NCI-H345 treated with DMSO at 0.1 percent for 48 hours (cell line): ENCODE measurements around the gene MXRA7.
"Not testable (repeated sequence)": the region's sequence is repeated elsewhere in the genome, so short reads cannot be mapped to it uniquely, and the experiment has no call there.

Experiments used
- DNase-seq: peaks from one replicate; lab custom pipeline; 2025; ENCODE audit not compliant: unreplicated experiment; lab: John Stamatoyannopoulos, UW

Gene MXRA7

DNA sequence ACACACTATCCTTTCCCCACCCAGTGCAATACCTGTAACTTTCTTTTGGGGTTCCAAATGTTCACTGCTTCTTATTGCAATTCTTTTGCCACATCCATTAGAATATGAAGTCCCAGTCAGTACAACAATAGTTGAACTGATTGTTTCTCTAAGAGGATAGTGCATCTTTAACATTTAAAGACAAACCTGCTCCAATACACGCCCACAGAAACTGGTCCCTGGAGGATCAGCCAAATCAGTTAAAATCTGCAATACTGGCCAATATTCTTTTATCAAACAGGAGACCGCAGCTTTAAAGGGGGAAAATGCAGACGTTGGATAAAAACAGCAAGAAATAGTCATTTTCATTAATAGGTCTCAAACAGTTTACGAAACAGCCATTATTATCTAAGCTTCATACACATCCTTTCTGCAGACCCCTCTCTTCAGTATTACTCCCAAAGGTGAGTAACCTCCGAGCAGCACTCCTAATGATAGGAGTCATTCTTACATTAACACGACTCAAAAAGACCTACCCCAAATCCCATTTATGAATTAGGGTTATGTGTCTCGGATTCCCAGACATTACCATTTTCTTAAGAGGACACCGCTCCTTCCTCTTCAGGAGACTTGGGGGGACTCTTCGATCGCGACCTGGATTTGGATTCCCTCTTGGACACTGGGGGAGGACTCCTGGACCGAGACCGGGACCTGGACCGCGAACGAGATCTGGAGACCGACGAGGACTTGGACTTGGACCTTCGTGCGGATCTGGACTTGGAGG lies 25.0 kb upstream of the MXRA7 start:
- no peak for DNase-seq

DNA sequence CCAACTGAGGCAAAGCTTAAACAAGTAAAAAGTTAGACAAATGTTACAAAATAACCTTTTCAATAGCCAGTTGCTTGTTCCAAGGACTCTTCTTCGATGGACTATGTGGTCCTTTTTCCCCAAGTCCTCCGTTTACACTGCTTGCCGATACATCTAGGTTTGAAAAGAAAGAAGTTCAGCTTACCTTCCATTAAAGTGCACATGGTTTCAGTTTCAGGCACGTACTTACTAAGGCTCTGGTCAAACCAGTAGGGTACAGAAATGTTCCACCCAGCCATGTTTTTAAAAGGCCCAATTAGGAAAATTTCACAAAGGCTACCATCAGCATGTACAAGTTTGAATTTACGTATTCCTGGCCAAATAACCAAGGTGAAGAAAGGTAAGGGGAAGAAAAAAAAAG lies 24.2 kb upstream of the MXRA7 start:
- no peak for DNase-seq

DNA sequence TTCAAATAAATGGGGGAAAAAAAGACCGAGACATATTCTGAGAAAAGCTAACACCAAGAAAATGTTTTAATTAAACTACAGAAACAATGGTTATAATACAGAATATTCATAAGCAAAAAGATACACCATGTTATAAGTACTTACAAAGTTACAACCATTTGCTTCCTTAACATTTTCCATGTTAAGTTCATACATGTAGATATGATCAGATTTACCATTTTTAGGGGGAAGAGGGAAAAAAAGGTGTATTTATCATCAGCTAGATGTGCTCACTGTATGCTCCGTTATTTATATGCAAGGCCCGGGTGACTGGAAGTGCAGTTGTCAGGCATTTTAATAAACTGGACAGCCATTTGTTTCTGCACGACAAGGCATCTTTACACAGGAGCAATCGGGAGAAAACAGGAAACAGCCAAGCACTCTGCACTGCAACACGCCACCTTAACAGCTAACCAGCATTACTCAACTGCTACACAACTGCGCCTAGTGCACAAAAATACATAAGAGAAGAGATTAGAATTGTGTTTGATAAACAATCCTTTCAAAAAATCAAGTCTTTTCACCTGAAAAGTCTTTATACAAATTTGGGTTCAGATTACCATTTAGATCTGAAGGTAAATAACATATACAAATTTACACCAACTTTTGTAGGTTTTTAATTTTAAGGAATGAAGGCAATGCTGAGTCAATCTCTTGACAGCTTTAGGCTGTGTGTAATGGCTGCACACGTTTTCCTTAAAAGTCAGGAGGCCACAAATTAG lies 23.5 kb upstream of the MXRA7 start:
- DNase-seq: no peak

DNA sequence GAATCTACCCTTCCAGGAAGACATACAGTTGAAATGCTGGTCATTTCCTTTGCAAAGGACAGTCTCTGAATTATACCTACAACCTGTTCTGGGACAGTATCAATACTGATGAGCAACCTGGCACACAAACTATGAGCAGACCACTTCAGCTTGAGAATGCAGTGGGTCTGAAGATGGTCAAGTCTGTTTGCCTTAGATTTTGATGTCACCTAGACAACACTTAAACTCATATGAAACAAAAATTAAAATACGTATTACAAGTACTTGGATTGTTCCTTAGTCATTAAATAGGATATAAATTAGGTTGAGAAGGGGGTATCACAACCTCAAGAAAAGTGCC lies 22.8 kb upstream of the MXRA7 start:
- no peak for DNase-seq

DNA sequence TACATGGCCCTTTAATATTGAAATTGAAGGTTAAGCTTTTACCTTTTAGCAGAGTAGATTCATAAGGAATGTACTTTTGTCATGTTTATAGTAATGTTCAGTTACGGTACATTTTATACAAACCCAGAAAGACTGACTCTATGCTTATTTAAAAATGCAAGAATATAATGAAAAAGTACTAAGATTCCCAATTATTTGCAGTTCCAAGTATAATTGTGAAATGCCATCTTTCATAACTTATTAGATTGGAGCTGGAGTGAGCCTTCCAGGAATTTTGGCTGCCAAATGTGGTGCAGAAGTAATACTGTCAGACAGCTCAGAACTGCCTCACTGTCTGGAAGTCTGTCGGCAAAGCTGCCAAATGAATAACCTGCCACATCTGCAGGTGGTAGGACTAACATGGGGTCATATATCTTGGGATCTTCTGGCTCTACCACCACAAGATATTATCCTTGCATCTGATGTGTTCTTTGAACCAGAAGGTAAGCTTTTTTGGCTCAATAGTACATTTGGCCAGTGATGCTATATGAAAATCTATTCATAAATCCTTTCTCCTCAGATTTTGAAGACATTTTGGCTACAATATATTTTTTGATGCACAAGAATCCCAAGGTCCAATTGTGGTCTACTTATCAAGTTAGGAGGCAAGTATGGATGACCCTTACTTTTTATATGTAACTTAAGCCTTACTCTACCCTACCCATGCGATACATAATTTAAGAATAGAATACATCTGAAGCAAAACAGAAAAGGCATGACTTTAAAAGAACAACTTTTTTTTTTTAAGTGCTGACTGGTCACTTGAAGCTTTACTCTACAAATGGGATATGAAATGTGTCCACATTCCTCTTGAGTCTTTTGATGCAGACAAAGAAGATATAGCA lies 22.2 kb upstream of the MXRA7 start:
- no peak for DNase-seq

DNA sequence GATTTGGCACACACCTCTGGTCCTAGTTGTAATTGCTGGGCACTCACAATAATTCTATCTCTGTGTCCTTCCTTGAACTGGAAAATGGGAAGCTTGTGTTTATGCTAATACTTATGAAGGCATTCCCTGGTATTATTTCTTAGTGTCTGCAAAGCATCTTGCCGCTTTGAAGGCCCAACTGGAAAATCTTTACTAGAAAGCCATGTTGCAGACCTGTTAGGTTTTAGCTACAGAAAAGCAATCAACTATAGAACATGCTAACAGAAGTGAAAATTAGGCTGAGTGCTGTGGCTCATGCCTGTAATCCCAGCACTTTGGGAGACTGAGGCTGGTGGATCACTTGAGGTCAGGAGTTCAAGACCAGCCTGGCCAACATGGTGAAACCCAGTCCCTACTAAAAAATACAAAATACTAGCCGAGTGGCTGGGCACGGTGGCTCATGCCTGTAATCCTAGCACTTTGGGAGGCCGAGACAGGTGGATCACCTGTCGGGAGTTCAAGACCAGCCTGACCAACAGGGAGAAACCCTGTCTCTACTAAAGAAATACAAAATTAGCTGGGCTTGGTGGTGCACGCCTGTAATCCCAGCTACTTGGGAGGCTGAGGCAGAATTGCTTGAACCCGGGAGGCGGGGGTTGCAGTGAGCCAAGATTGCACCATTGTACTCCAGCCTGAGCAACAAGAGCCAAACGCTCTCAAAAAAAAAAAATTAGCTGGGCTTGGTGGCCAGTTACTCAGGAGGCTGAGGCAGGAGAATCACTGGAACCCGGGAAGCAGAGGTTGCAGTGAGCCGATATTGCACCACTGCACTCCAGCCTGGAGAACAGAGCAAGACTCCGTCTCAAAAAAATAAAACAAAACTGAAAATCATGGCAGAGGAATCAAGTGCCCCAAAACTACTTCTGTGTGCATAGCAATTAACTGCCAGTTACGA lies 21.3 kb upstream of the MXRA7 start:
- not testable (repeated sequence) for DNase-seq

DNA sequence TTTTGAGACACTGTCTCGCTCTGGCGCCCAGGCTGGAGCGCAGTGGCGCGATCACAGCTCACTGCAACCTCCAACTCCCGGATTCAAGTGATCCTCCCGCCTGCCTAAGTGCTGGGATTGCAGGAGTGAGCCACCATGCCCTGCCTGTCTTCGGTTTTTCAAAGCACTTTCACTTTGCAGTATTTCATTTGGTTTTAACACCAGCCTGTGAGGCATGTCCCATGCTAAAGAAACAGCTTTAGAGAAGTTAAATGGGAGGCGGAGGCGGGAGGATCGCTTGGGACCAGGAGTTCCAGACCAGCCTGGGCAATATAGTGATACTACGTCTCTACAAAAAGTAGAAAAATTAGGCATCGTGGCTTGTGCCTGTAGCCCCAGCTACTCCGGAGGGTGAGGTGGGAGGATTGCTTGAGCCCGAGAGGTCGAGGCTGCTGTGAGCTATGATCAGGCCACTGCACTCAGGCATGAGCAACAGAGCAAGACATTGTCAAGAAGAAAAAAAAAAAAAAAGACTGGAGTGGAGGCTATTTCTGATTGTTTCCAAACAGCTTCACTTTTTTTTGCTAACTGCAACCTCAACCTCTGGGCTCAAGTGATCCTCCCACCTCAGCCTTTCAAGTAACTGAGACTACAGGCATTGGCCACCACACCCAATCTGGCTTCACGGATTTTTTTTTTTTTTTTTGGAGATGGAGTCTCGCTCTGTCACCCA lies 17.1 kb upstream of the MXRA7 start:
- DNase-seq: no peak

DNA sequence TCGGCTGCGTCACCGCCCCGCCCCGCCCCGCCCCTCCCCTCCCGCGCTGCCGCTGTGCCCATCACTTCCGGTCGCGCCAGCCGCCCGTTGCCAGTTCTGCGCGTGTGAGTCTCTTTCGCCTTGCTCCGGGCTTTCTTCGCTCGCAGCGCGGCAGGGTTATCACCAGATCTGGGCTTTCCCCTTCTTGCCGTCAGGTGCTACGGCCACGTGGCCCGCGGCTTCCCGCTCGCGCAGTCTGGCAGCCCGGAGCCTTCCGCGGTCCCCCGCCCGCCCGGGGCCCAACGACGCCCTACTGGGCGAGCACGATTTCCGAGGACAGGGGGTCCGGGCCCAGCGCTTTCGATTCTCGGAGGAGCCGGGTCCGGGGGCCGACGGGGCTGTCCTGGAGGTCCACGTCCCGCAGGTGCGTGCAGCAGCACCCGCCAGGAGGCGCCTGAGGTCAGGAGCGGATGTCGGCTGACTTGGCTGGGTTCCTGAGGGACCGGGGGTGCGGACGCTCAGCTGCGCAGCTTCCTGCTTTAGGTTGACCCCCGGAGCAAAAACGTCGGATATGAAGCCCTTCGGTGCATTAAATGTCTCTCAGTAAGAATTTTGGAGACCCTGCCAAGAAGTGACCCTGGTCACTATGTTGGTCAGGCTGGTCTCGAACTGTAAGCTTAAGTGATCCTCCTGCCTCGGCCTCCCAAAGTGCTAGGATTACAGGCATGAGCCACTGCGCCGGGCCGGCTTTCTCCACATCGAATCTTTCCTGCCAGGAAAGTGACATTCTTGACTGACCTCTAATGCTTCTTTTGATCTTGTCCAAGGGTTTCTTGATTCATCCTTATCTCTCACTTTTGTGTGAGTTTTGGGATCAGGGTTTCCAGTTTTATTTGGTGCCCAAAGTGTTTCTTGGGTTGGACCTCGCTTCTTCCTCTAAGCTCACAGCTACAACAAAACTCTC lies 16.3 kb upstream of the MXRA7 start, which contains the start of gene METTL23:
Gene METTL23 (plus strand): TSS at position 64 of the 943 bp plus-strand sequence. CDS start 2,872 bp downstream, outside the sequence.
- no peak for DNase-seq

DNA sequence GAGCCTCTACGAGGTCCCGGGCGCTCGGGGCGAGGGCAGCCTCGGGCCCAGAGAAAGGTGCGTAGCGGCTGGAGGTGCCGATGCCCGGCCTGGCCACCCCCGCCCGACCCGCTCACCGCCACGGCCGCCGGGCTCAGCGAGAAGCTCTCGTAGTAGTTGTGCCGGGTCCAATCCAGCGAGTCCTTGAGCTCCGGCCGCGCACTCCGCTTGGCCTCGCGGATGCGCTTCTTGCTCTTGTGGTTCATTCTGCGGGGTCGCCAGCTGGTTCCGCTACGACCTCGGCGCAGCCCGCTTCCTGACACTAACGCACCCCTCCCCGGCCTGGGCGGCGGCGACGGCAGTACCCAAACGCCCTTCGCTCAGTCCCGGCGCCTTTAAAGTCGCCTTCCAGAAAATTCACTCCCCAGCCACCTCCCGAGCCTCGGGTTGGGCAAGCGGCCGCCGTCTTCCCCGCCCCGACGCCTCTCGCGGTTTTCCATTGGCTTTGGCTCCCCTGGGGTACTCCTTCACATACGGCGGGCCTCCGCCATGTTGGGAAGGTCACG lies 15.5 kb upstream of the MXRA7 start, which contains the start of gene JMJD6:
Gene JMJD6 (minus strand): TSS at position 376 of the 545 bp plus-strand sequence. CDS start 131 bp downstream, at position 245.
- peak; percentile 97 for DNase-seq

DNA sequence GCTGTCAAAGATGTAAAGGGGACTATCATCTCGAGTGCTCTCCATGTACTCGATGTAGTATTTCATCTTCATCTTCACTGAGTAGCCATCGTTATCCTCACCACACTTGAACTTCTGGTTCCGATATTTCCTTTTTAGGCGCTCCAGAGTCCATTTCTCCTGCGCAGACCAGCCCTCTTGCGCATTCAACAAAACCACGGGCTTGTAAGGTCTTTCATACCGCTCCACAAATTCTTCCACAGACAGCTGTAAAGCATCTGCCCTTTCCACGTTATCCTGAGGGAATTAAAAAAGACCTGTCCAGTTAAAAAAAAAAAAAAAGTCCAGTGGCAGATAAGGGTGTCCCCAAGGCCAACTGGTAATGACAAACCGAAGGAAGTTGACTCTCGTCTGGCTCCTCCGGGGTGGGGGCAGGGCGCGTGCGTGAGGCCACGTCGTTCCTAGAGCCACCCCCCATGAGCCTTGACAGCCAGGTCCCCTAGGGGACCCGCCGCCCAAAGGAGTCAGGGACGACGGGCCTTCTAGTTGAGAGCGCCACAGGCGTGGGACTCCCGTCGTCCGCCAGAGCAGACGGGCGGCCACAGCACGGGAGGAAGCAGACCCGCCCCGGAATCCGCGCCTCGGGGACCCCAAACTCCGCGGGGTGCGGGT lies 14.9 kb upstream of the MXRA7 start:
- no peak for DNase-seq

DNA sequence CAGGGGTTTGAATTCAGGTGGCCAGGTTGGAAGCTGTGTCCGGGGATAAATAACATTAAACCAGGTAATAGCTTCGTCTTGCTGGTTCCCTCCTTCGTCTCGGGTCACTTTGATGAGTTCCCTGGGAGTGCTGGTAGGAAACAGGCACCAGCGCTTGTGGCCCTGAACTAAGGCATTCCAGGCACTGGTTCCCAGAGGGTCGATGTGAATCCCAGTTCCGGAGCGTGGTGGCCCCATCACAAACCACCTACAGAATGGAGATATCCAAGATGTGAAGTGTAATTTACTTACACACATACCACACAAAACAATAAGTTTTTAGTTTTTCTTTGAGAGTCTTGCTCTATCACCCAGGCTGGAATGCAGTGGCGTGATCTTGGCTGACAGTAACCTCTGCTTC lies 13.0 kb upstream of the MXRA7 start:
- DNase-seq: no peak

DNA sequence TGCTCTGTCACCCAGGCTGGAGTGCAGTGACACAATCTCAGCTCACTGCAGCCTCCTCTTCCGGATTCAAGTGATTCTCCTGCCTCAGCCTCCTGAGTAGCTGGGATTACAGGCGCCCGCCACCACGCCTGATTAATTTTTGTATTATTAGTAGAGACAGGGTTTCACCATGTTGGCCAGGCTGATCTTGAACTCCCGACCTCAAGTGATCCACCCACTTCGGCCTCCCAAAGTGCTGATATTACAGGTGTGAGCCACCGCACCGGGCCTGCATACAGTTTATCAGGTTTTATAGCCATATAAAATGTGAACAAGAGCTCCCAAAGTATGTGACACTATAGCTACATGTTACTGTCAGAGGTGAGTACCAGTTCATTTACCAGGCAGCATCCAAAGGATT lies 12.2 kb upstream of the MXRA7 start:
- DNase-seq: not testable (repeated sequence)

DNA sequence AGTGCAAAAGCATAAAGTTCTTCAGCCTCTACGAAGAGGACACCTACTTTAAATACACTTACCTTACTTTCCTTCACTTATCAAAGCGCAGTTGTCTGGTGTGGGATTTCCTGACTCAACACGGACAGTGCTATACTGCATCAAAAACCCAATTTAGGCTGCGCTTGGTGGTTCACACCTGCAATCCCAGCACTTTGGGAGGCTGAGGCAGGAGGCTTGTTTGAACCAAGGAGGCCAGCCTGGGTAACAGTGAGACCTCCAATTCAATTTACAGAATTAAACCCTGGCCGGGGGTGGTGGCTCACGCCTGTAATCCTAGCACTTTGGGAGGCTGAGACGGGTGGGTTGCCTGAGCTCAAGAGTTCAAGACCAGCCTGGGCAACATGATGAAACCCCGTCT lies 11.5 kb upstream of the MXRA7 start:
- no peak for DNase-seq

DNA sequence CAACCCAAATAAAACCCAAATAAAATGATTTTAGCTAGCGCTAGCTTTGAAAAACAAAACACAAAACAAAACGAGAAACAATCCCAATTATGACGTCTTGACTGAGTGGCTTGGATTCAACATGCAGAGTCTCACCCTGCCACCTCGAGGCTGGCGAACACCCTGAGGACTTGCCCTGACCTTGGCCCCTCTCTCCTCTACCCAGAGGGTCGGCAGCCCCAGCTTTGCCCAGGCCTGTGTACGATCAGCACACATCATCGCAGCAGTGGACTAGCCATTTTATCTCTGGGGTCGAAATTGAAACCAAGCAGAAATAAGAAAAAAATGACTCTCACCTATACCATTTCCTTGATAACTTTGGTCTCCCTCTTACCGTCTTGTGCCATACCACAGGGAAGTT lies 10.7 kb upstream of the MXRA7 start:
- DNase-seq: no peak

DNA sequence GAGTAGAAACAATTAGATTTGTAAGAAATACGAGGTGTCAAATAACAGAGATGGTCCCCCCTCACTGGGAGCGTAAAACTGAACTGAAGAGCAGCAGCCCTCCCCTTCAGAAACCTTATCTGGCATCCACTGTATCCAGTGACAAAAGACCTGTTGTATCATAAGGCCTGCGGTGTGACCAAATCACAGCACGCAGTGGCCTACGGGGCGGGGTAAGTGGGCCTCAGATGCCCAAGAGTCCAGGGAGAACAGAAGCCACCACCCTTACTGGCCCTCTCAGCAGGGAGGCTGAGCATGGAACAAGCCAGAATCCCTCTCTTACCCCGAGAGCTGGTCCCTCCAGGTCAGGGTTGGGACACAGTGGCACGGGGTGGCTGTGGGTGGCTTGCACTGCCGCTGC lies 10.2 kb upstream of the MXRA7 start:
- no peak for DNase-seq

DNA sequence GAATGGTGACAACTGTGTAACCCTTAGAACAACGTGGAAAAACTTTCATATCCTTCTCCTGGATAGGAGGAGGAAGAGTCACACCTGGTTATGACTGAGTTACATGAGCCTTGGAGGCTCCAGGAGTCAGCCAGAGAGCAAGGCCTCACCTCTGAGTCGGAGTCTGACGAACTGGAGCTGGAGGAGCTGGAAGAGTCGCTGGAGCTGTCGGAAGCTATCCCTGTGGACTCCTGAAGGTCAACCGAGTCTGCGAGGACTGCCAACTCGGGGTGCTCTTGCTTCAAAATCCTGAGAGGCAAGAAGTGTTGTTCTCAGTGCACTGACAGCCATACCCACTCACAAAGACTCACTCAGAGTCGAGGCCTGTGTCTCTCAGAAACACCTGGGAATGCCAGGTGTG lies 9.4 kb upstream of the MXRA7 start:
- no peak for DNase-seq

DNA sequence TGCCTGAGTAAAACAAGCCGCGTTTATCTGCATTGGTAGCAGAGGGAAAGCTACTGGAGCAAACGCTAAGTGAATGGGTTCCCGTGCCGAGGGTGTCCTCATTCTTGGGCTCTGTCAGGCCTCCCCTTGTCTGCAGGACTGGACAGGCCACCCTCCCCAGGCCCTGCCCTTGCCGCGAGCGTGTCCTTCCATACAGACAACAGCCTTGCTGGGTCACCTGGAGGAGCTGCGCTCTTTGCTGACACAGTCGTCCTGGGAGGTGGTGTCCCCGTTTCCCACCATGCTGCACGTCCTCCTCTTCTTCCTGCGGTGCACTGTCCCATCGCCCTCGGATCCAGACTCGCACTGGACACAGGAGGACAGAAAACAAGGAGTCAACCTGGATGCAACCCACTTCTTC lies 7.8 kb upstream of the MXRA7 start:
- no peak for DNase-seq

DNA sequence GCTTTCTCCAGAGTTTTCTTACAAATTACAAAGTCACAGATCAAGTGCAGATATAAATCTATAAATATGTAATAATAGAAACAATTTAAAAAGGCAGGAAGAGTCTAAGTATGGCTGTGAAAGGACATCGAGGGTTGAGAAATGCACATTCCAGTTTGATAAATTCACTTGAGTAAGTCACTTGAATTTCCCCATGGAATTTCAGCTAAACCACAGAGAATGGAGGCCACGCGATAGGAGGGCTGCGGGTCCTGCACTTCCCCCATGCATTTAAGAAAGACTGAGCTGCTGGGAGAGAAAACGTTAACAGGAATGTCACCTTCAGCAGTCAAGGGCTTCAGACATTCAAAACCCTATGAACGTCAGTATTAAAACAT lies 6.1 kb upstream of the MXRA7 start:
- DNase-seq: no peak
